Fibroblast of lung (primary cell): ENCODE data around the gene EPG5. TPM values are rescaled to one million over a fixed set of nuclear protein-coding genes. Genes with fewer than 3 reads are reported as not detected.

ENCODE experiments used
- DNase-seq, 2 donors: peaks; one replicate each; pipeline versions ENCODE4 v3.0.0 to v3.0.0-alpha.2; 2010; ENCODE audit warnings: low read depth in 2 of 2
- H2AFZ ChIP-seq: 2 replicates; pipeline ENCODE4 v1.5.1; 2012; ENCODE audit warnings: low read length, control low read depth, inconsistent platforms
- H3K27ac ChIP-seq: 2 replicates; pipeline ENCODE4 v1.5.1; 2011; ENCODE audit warnings: low read length, control low read depth; ENCODE audit not compliant: insufficient read depth
- H3K27me3 ChIP-seq: 2 replicates; pipeline ENCODE4 v1.5.1; 2011; ENCODE audit warnings: mild to moderate bottlenecking, low read length; ENCODE audit not compliant: control insufficient read depth, insufficient read depth
- H3K36me3 ChIP-seq: 2 replicates; pipeline ENCODE4 v1.5.1; 2011; ENCODE audit warnings: low read length; ENCODE audit not compliant: control insufficient read depth, insufficient read depth
- H3K4me1 ChIP-seq: 2 replicates; pipeline ENCODE4 v1.5.1; 2011; ENCODE audit warnings: low read length; ENCODE audit not compliant: control insufficient read depth, insufficient read depth; ENCODE audit errors: extremely low read depth
- H3K4me2 ChIP-seq: 2 replicates; pipeline ENCODE4 v1.5.1; 2011; ENCODE audit warnings: low read length, control low read depth; ENCODE audit not compliant: insufficient read depth; ENCODE audit errors: extremely low read depth
- H3K4me3 ChIP-seq, 4 experiments: fragments of 200-600 bp in 1 of 4; sonication (generic) in 1 of 4; replicated peaks in 1 of 4; 2 replicates each; pipeline ENCODE4 v1.5.1; 2011 to 2016; ENCODE audit warnings: low read length in 4 of 4, low read depth in 3 of 4, mild to moderate bottlenecking in 3 of 4, control low read depth in 2 of 4, inconsistent platforms in 1 of 4, mixed read lengths in 1 of 4; ENCODE audit not compliant: insufficient read depth in 1 of 4; ENCODE audit errors: control extremely low read depth in 1 of 4
- H3K79me2 ChIP-seq: 2 replicates; pipeline ENCODE4 v1.5.1; 2012; ENCODE audit warnings: mild to moderate bottlenecking, low read length, inconsistent platforms; ENCODE audit not compliant: control insufficient read depth, insufficient read depth
- H3K9ac ChIP-seq: 2 replicates; pipeline ENCODE4 v1.5.1; 2011; ENCODE audit warnings: mild to moderate bottlenecking, low read length, control low read depth; ENCODE audit not compliant: insufficient read depth
- H3K9me3 ChIP-seq: 2 replicates; pipeline ENCODE4 v1.5.1; 2012; ENCODE audit warnings: low read depth, low read length; ENCODE audit not compliant: control insufficient read depth, insufficient read depth
- H4K20me1 ChIP-seq: 2 replicates; pipeline ENCODE4 v1.5.1; 2011; ENCODE audit warnings: low read length; ENCODE audit not compliant: control insufficient read depth, insufficient read depth; ENCODE audit errors: extremely low read depth
- EZH2 ChIP-seq: IDR thresholded peaks from 2 replicates; pipeline ENCODE4 v1.5.1; 2012; ENCODE audit warnings: low read length, control low read depth, mild to moderate bottlenecking; ENCODE audit errors: missing control alignments
- polyA plus RNA-seq, 2 donors: library from polyadenylated mRNA; depleted of rRNA in 1 of 2; stranded (reverse) in 1 of 2; unstranded in 1 of 2; fragments of >200 nt; gene quantifications; 2 replicates each; pipeline ENCODE4 v1.2.1, GENCODE V29; 2011 to 2012; ENCODE audit warnings: missing spikeins in 1 of 2
- total RNA-seq: library from RNA; depleted of rRNA; stranded (reverse); fragments of >200 nt; gene quantifications from 2 replicates; pipeline ENCODE4 v1.2.1, GENCODE V29; 2014
- TF ChIP-seq, protein P1 (sequence below), 2 donors: IDR thresholded peaks in 1 of 2; conservative IDR thresholded peaks in 1 of 2; 1 replicate in 1 of 2; 2 replicates in 1 of 2; pipeline ENCODE4 v1.5.1; 2011 to 2012; ENCODE audit warnings: low read length in 2 of 2, control low read depth in 1 of 2, inconsistent platforms in 1 of 2, low read depth in 1 of 2, mild to moderate bottlenecking in 1 of 2

Gene EPG5
- total and polyA plus RNA-seq, 2 donors (not counting 1 experiment from before 2014, with no cell fraction given): 60.0 to 87.4 TPM

DNA sequence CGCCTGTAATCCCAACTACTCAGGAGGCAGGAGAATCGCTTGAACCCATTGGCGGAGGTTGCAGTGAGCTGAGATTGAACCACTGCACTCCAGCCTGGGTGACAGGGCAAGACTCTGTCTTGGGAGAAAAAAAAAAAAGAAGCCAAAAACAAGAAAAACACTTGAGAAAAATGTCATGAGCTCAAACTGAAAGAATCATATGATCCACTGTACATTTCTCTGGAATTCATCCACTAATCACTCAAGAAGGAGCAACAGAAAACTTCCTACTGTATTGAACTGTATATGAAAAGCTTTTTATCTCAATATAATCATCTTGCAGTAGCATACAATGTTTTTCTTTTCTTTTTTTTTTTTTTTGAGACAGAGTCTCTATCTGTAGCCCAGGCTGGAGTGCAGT lies 40.4 kb downstream of the EPG5 start:
- Histone ChIP-seq H3K4me1 (no peaks in the 10 kb centered on the region), H4K20me1 (no peaks in the 10 kb centered on the region), H3K27me3 (no peaks in the 10 kb centered on the region), H2AFZ (no peak overlapping the region), H3K9ac (no peak overlapping the region), H3K27ac (no peak overlapping the region), H3K36me3 (peaks cover 3% of the 10 kb centered on the region), H3K79me2 (no peaks in the 10 kb centered on the region), H3K4me2 (no peak overlapping the region), H3K4me3 (no peak overlapping the region), H3K9me3 (no peaks in the 10 kb centered on the region)
- no peak for DNase-seq
- TF ChIP-seq EZH2: no peak
- TF ChIP-seq, protein P1, sequence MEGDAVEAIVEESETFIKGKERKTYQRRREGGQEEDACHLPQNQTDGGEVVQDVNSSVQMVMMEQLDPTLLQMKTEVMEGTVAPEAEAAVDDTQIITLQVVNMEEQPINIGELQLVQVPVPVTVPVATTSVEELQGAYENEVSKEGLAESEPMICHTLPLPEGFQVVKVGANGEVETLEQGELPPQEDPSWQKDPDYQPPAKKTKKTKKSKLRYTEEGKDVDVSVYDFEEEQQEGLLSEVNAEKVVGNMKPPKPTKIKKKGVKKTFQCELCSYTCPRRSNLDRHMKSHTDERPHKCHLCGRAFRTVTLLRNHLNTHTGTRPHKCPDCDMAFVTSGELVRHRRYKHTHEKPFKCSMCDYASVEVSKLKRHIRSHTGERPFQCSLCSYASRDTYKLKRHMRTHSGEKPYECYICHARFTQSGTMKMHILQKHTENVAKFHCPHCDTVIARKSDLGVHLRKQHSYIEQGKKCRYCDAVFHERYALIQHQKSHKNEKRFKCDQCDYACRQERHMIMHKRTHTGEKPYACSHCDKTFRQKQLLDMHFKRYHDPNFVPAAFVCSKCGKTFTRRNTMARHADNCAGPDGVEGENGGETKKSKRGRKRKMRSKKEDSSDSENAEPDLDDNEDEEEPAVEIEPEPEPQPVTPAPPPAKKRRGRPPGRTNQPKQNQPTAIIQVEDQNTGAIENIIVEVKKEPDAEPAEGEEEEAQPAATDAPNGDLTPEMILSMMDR (conservative IDR thresholded peaks at IDR 0.05 in 1 of 2, IDR thresholded peaks at IDR 0.05 in 1 of 2; ENCODE audit: low read depth in 1 of 2, low read length in 2 of 2): no peak

DNA sequence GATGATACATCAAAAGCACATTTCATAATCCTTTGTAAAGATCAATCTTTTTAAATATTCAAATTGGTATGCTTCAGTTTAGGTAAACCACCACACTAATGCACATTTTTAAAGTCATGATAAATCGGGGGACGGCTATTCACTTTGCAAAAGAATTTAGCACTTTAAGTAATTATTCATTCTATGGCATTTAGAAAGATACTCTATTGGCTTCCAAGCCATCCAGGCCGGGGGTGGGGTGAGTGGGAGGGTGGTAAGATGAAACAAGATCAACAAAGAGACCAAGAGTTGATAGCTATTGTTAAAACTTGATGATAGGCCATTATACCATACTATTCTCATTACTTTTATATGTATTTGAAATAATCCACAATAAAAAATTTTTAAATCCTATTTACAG lies 41.0 kb downstream of the EPG5 start:
- no peak for DNase-seq
- Histone ChIP-seq H3K4me1 (no peaks in the 10 kb centered on the region), H3K36me3 (peaks cover 3% of the 10 kb centered on the region), H2AFZ (no peak overlapping the region), H3K79me2 (no peaks in the 10 kb centered on the region), H3K9ac (no peak overlapping the region), H3K27me3 (no peaks in the 10 kb centered on the region), H3K4me2 (no peak overlapping the region), H3K9me3 (no peaks in the 10 kb centered on the region), H3K27ac (no peak overlapping the region), H4K20me1 (no peaks in the 10 kb centered on the region), H3K4me3 (no peak overlapping the region)
- TF ChIP-seq EZH2: no peak
- TF ChIP-seq, protein P1 (conservative IDR thresholded peaks at IDR 0.05 in 1 of 2, IDR thresholded peaks at IDR 0.05 in 1 of 2; ENCODE audit: low read depth in 1 of 2, low read length in 2 of 2): no peak

DNA sequence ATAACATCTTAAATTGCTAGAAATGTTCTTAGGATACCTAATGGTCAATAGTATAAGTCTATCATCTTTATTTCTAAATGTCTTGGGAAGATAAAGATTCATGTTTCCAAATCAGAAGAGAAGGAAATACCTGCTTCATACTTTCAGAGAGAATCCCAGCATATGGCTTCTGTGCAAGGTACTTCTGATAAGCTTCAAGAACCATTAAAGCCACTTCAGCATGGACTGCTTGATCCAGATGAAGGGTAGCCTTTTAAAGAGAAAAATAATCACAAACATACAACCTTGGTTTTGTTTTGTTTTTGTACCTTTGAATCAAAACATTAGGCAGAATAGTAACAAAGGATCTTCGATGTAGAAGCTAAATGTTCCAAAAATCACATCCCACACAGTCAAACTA lies 44.0 kb downstream of the EPG5 start:
- H3K4me3 ChIP-seq: no peak overlapping the region
- no peaks in the 10 kb centered on the region for H4K20me1 ChIP-seq
- H3K4me2 ChIP-seq: no peak overlapping the region
- no peak for DNase-seq
- no peaks in the 10 kb centered on the region for H3K79me2 ChIP-seq
- H3K27ac ChIP-seq: no peak overlapping the region
- H3K27me3 ChIP-seq: no peaks in the 10 kb centered on the region
- H3K4me1 ChIP-seq: peaks cover 2% of the 10 kb centered on the region
- no peak overlapping the region for H2AFZ ChIP-seq
- no peak overlapping the region for H3K9ac ChIP-seq
- H3K9me3 ChIP-seq: no peaks in the 10 kb centered on the region
- H3K36me3 ChIP-seq: peaks cover 3% of the 10 kb centered on the region
- TF ChIP-seq, protein P1 (conservative IDR thresholded peaks at IDR 0.05 in 1 of 2, IDR thresholded peaks at IDR 0.05 in 1 of 2; ENCODE audit: low read depth in 1 of 2, low read length in 2 of 2): no peak
- TF ChIP-seq EZH2: no peak
